ENCODE data around the gene CHMP2A.

The CHMP2A gene

GRCh38 chr19:58573658-58574164 lies 18.8 kb upstream of the CHMP2A start:
- CTCF ChIA-PET, result no interaction called here

DNA sequence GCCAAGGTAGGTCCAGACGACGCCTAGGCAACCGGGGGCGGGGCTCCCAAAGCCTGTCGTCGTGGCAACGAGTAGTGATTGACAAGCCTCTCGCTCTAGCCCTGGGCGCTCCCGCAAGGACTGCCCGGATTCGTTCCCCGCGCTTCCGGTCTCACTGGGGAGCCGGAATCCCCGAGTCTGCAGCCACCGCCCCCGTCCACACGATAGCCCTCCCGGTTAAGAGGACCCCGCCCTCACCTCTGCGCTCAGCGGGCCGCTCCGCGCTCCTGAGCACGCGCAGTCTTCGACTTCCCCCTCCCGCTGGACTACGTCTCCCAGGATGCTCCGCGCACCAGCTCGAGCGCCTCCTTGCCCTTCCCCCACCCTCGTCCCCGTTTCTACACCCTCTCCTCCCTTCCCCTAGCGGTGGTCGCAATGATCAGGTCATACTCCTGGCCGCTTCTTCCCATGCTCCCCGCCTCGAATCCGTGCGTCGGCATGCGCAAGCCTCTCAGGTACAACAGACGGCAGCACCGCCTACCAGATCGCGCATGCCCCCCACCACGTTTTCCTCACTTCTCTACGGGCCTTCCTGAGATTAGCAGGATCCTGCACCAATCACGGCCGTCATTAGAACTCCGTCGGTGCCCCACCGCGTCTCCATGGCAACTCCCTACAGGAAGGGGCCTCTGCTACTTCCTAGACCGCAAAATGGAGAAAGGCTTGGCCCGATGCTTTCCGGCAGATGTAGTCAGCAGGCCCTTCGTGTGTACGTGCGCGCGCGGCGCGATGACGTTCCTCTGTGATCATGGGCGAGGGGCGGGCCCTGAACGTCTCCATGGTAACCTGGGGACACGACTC lies 18.1 kb upstream of the CHMP2A start, which contains the start of gene MZF1:
Gene MZF1, minus strand, starts transcription at position 518 of the 840 bp plus-strand sequence. CDS start 1,946 bp downstream, outside the sequence.
- peak within 1 kb of the TSS; percentile 93 for H3K4me3 Mint-ChIP-seq
- H3K27me3 Mint-ChIP-seq, result no peaks in the 10 kb centered on the region
- H3K27ac Mint-ChIP-seq, result peak within 1 kb of the TSS; percentile 99
- CTCF ChIA-PET, result interaction anchor here (0.6 to 1.4 kb wide), 2 partner anchors 18 to 53 kb away, joined by 3 to 5 read pairs; partner anchors contain the start of genes CHMP2A and ZBTB45
- H3K36me3 Mint-ChIP-seq, result peaks cover 26% of the 10 kb centered on the region
- H3K9me3 Mint-ChIP-seq, result no peaks in the 10 kb centered on the region
- peaks cover 49% of the 10 kb centered on the region for H3K4me1 Mint-ChIP-seq
- peak; percentile 100 for DNase-seq

More at GRCh38 chr19:58573658-58574164, 18.8 kb upstream of the CHMP2A start:
- Mint-ChIP-seq H3K36me3 (peaks cover 21% of the 10 kb centered on the region), H3K27me3 (no peaks in the 10 kb centered on the region), H3K4me1 (peaks cover 47% of the 10 kb centered on the region), H3K9me3 (no peaks in the 10 kb centered on the region), H3K4me3 (peak overlapping the region; percentile 93), H3K27ac (peak overlapping the region; percentile 99)
- no peak for DNase-seq

- Mint-ChIP-seq H3K4me3 (peak overlapping the region; percentile 93), H3K27ac (peak overlapping the region; percentile 99), H3K4me1 (peaks cover 48% of the 10 kb centered on the region), H3K27me3 (no peaks in the 10 kb centered on the region), H3K36me3 (peaks cover 26% of the 10 kb centered on the region), H3K9me3 (no peaks in the 10 kb centered on the region)
- no peak for DNase-seq
- CTCF ChIA-PET, result interaction anchor here (0.6 to 1.5 kb wide), 3 partner anchors 9 to 53 kb away, joined by 3 to 5 read pairs (median 3); partner anchors contain the start of genes CHMP2A and ZBTB45
Observed at GRCh38 chr19:58572026-58572817, 17.3 kb upstream of the CHMP2A start.

- DNase-seq, result peak; percentile 6
- peaks cover 27% of the 10 kb centered on the region for H3K36me3 Mint-ChIP-seq
- no peaks in the 10 kb centered on the region for H3K27me3 Mint-ChIP-seq
- H3K4me3 Mint-ChIP-seq, result peak overlapping the region; percentile 93
- CTCF ChIA-PET, result interaction anchor here (1.4 to 1.5 kb wide), 2 partner anchors 10 to 52 kb away, joined by 3 to 5 read pairs; partner anchors contain the start of gene ZBTB45
- no peaks in the 10 kb centered on the region for H3K9me3 Mint-ChIP-seq
- peak overlapping the region; percentile 99 for H3K27ac Mint-ChIP-seq
- H3K4me1 Mint-ChIP-seq, result peaks cover 48% of the 10 kb centered on the region
Observed at GRCh38 chr19:58571575-58571947, 16.7 kb upstream of the CHMP2A start.

DNA sequence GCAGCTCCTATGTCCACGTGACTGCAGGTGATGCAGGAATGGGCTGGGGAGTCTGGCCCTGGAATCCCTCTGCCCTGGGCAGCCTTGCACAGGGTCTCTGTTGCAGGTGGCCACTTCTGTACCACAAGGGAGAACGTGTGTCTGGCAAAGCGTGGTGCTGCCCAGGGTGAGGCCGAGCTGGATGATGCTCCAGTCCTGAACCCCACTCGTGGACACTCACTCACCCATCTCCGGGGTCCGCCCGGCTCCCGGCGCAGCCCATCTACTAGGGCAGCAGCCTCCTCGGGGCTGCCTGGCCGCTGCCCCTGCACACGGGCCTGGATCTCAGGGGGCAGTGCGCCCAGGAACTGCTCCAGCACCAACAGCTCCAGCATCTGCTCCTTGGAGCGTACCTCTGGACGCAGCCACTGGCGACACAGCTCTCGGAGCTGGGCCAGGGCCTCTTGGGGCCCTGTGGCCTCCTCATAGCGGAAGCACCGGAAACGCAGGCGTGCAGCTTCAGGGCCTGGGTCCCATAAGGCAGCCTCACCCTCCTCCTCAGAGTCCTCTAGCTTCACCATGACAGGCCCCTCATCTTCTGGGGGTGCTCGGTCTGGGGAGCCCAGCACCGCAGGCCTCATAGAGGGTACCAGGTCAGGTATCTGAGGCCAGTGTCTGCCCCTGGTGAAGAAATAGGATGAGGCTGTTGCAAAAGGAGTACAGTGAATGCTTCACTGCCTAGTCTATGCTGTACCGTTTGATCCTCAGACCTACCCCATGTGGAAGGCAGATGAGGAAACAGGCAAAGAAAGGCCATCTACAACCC lies 16.1 kb upstream of the CHMP2A start:
- peak; percentile 15 for DNase-seq
- H3K36me3 Mint-ChIP-seq, result peaks cover 28% of the 10 kb centered on the region
- CTCF ChIA-PET, result interaction anchor here (1.4 to 1.5 kb wide), 2 partner anchors 10 to 51 kb away, joined by 3 to 5 read pairs; partner anchors contain the start of gene ZBTB45
- peak overlapping the region; percentile 93 for H3K4me3 Mint-ChIP-seq
- H3K27me3 Mint-ChIP-seq, result no peaks in the 10 kb centered on the region
- no peak overlapping the region for H3K27ac Mint-ChIP-seq
- H3K4me1 Mint-ChIP-seq, result peaks cover 42% of the 10 kb centered on the region
- no peaks in the 10 kb centered on the region for H3K9me3 Mint-ChIP-seq

DNA sequence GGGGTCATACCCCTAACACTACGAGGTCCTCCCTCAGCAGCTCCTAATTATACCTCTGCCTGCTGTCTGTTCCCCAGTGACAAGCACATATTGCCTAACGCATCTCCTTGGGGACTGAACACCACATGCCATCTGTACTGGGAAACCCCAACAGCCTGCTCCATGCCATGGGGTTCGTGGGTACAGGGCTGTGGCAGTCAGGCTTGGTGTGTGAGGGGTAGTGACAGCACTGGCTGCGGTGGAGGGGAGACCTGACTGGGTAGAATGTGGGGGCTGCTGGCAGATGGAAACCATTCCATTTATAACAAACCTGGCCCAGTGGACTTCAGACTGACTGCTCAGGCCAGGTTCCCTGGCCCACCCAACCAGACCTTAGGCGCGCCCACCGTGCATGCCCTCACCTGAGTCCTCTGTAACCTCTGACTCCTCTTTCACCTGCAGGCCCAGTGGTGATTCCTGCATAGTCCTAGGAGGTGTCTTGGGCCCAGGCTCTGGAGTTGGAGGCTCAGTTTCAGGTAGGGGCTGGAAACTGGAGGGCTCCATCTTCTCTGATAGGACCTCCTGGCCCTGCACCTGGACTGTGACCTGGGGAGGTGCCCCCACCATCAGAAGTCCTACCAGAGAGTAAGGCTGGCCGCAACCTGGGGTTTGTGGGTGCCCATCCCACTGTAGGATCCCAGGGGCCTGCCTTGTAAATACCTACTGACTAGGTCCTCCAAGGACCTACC lies 15.2 kb upstream of the CHMP2A start:
- CTCF ChIA-PET, result no interaction called here
- peak; percentile 12 for DNase-seq

GRCh38 chr19:58569191-58569942 lies 14.5 kb upstream of the CHMP2A start:
- DNase-seq, result peak; percentile 17
- no peak overlapping the region for H3K4me3 Mint-ChIP-seq
- CTCF ChIA-PET, result interaction anchor here (1.3 kb wide), 1 partner anchor 55 kb away, joined by 4 read pairs; no protein-coding TSS in a partner anchor
- H3K4me1 Mint-ChIP-seq, result peaks cover 38% of the 10 kb centered on the region
- peaks cover 31% of the 10 kb centered on the region for H3K36me3 Mint-ChIP-seq
- no peak overlapping the region for H3K27ac Mint-ChIP-seq
- no peaks in the 10 kb centered on the region for H3K27me3 Mint-ChIP-seq
- H3K9me3 Mint-ChIP-seq, result no peaks in the 10 kb centered on the region

More for the DNA sequence above, 15.2 kb upstream of the CHMP2A start:
- peaks cover 28% of the 10 kb centered on the region for H3K36me3 Mint-ChIP-seq
- H3K4me1 Mint-ChIP-seq, result peaks cover 38% of the 10 kb centered on the region
- H3K27me3 Mint-ChIP-seq, result no peaks in the 10 kb centered on the region
- H3K27ac Mint-ChIP-seq, result no peak overlapping the region
- no peaks in the 10 kb centered on the region for H3K9me3 Mint-ChIP-seq
- no peak overlapping the region for H3K4me3 Mint-ChIP-seq

GRCh38 chr19:58568453-58569130 lies 13.7 kb upstream of the CHMP2A start:
- CTCF ChIA-PET, result interaction anchor here (1.3 to 1.6 kb wide), 2 partner anchors 13 to 54 kb away, joined by 4 to 5 read pairs; no protein-coding TSS in a partner anchor
- Mint-ChIP-seq H3K27me3 (peaks cover 4% of the 10 kb centered on the region), H3K4me1 (peaks cover 38% of the 10 kb centered on the region), H3K9me3 (no peaks in the 10 kb centered on the region), H3K36me3 (peaks cover 35% of the 10 kb centered on the region), H3K4me3 (no peak overlapping the region), H3K27ac (peak overlapping the region; percentile 43)
- peak; percentile 14 for DNase-seq

DNA sequence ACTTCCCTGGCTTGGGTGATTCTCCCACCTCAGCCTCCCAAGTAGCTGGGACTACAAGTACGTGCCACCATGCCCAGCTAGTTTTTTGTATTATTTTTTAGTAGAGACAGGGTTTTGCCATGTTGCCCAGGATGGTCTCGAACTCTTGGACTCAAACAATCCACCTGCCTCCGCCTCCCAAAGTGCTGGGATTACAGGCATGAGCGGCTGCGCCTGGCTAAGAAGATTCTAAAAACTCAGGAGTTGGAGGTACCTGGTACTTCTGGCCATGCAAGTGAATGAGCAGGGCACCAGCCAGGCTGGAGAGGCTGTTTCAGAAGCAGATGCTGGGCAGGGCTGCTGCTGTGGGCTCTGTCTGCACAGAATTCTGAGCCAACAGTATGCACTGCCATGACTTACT lies 12.1 kb upstream of the CHMP2A start:
- H3K9me3 Mint-ChIP-seq, result no peaks in the 10 kb centered on the region
- CTCF ChIA-PET, result interaction anchor here (1.0 kb wide), 1 partner anchor 48 kb away, joined by 3 read pairs; the partner anchor contains the start of gene ZBTB45
- no peak overlapping the region for H3K4me3 Mint-ChIP-seq
- peaks cover 33% of the 10 kb centered on the region for H3K36me3 Mint-ChIP-seq
- H3K4me1 Mint-ChIP-seq, result peaks cover 40% of the 10 kb centered on the region
- H3K27ac Mint-ChIP-seq, result no peak overlapping the region
- peak; percentile 5 for DNase-seq
- H3K27me3 Mint-ChIP-seq, result peaks cover 8% of the 10 kb centered on the region

GRCh38 chr19:58563823-58564222 lies 8.9 kb upstream of the CHMP2A start:
- peak; percentile 16 for DNase-seq
- CTCF ChIA-PET, result interaction anchor here (1.4 kb wide), 1 partner anchor 17 kb away, joined by 4 read pairs; no protein-coding TSS in a partner anchor
- H3K36me3 Mint-ChIP-seq, result peaks cover 24% of the 10 kb centered on the region
- no peaks in the 10 kb centered on the region for H3K9me3 Mint-ChIP-seq
- peak overlapping the region; percentile 17 for H3K27ac Mint-ChIP-seq
- H3K27me3 Mint-ChIP-seq, result peaks cover 8% of the 10 kb centered on the region
- H3K4me1 Mint-ChIP-seq, result peaks cover 59% of the 10 kb centered on the region
- H3K4me3 Mint-ChIP-seq, result peak overlapping the region; percentile 83

DNA sequence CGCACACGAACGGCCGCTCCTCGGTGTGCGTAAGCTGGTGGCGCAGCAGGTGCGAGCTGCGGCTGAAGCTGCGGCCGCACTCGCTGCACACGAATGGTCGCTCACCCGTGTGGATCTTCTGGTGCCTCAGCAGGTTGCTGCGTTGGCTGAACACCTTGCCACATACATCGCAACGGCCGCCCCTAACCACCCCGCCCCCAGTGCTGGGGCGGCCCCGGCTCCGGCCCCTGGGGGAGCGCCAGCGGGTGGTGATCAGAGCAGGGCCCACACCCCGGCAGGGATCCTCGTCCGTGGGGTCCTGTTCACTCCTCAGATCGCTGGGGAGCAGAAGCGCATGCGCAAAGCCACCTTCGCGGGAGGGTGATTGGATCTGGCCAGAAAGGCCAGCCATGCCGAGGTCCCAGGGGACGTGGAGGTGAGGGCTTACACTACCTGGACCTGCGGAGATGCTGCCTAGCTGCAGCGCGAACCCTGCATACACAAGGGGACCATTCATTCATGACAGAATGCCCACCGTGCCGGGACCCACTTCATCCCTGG lies 8.2 kb upstream of the CHMP2A start:
- CTCF ChIA-PET, result interaction anchor here (1.4 to 3.4 kb wide), 3 partner anchors 18 to 44 kb away, joined by 4 to 20 read pairs (median 10); partner anchors contain the start of gene ZBTB45
- Mint-ChIP-seq H3K36me3 (peaks cover 21% of the 10 kb centered on the region), H3K4me1 (peaks cover 54% of the 10 kb centered on the region), H3K27ac (peak overlapping the region; percentile 94), H3K27me3 (peaks cover 8% of the 10 kb centered on the region), H3K9me3 (no peaks in the 10 kb centered on the region), H3K4me3 (peak overlapping the region; percentile 83)
- peak; percentile 51 for DNase-seq
